HepG2 (cell line): Measurements from ENCODE around the gene SEMA7A. TPM values are rescaled to one million over a fixed set of nuclear protein-coding genes. Genes with fewer than 3 reads are reported as not detected.

Experiments
- NFYB ChIP-seq: sonication (generic); formaldehyde crosslinking; IDR thresholded peaks from 2 replicates; pipeline ENCODE4 v1.4.0; 2020; ENCODE audit warnings: missing genetic modification reagents
- POGZ ChIP-seq: sonication (generic); formaldehyde crosslinking; IDR thresholded peaks from 2 replicates; pipeline ENCODE4 v1.4.0; 2020; ENCODE audit warnings: mild to moderate bottlenecking, missing genetic modification reagents
- RCOR2 ChIP-seq: IDR thresholded peaks from 2 replicates; pipeline ENCODE4 v1.6.1; 2016; ENCODE audit warnings: missing biosample characterization, missing genetic modification reagents
- TSC22D2 ChIP-seq: sonication (generic); formaldehyde crosslinking; IDR thresholded peaks from 2 replicates; pipeline ENCODE4 v1.5.1; 2020; ENCODE audit warnings: missing genetic modification reagents, mild to moderate bottlenecking, borderline replicate concordance
- YEATS4 ChIP-seq: sonication (generic); formaldehyde crosslinking; IDR thresholded peaks from 2 replicates; pipeline ENCODE4 v1.4.0; 2020; ENCODE audit warnings: missing genetic modification reagents, borderline replicate concordance
- ZNF263 ChIP-seq: sonication (generic); formaldehyde crosslinking; IDR thresholded peaks from 2 replicates; pipeline ENCODE4 v1.4.0; 2020; ENCODE audit warnings: missing genetic modification reagents
- ZNF296 ChIP-seq: sonication (generic); formaldehyde crosslinking; conservative IDR thresholded peaks from 2 replicates; pipeline ENCODE4 v1.5.0; 2020; ENCODE audit warnings: mild to moderate bottlenecking, missing genetic modification reagents
- ZNF615 ChIP-seq: sonication (generic); formaldehyde crosslinking; IDR thresholded peaks from 2 replicates; pipeline ENCODE4 v1.5.0; 2020; ENCODE audit warnings: mild to moderate bottlenecking, missing genetic modification reagents, borderline replicate concordance
- ZNF660 ChIP-seq: sonication (generic); formaldehyde crosslinking; IDR thresholded peaks from 2 replicates; pipeline ENCODE4 v1.5.1; 2020; ENCODE audit warnings: mild to moderate bottlenecking, low read depth, missing genetic modification reagents, borderline replicate concordance
- ZNF775 ChIP-seq: sonication (generic); formaldehyde crosslinking; IDR thresholded peaks from 2 replicates; pipeline ENCODE4 v1.4.0; 2020; ENCODE audit warnings: missing genetic modification reagents, mild to moderate bottlenecking, moderate library complexity, borderline replicate concordance
- polyA plus RNA-seq, 8 experiments: library from polyadenylated mRNA; depleted of rRNA in 3 of 8; stranded (reverse) in 7 of 8; unstranded in 1 of 8; fragments of >200 nt; fragmentation: Illumina TruSeq in 4 of 8; extraction: Trizol in 4 of 8; gene quantifications; 2 replicates each; pipeline versions ENCODE4 v1.2.1 to v1.2.3, GENCODE V29; 2011 to 2016; ENCODE audit warnings: low read depth in 4 of 8, missing spikeins in 1 of 8, mixed read lengths in 1 of 8; ENCODE audit not compliant: insufficient read depth in 1 of 8
- total RNA-seq, 5 experiments: library from RNA; depleted of rRNA; stranded (reverse); fragments of >200 nt; fragmentation: Illumina TruSeq; extraction: Trizol; gene quantifications; 2 replicates each; pipeline ENCODE4 v1.2.3, GENCODE V29; 2016; ENCODE audit warnings: low read depth in 1 of 5
- TF ChIP-seq, protein P1 (sequence below): sonication (generic); formaldehyde crosslinking; IDR thresholded peaks from one replicate; pipeline ENCODE4 v1.5.1; 2020; ENCODE audit warnings: mild to moderate bottlenecking, missing genetic modification reagents; ENCODE audit errors: not compliant biosample characterization
- TF ChIP-seq, protein P2 (sequence below): IDR thresholded peaks from 2 replicates; pipeline ENCODE4 v1.6.1; 2016; ENCODE audit warnings: missing compliant biosample characterization, missing genetic modification reagents, borderline replicate concordance
- TF ChIP-seq, protein P3 (sequence below): sonication (generic); formaldehyde crosslinking; conservative IDR thresholded peaks from 2 replicates; pipeline ENCODE4 v1.4.0; 2020; ENCODE audit warnings: missing genetic modification reagents
- TF ChIP-seq, protein P4 (sequence below): sonication (generic); formaldehyde crosslinking; IDR thresholded peaks from 2 replicates; pipeline ENCODE4 v1.8.1; 2022; ENCODE audit warnings: low read depth, mild to moderate bottlenecking, missing genetic modification reagents

Gene SEMA7A
- total and polyA plus RNA-seq, 2 of the 13 experiments (the other 11 are each of a cell fraction or from before 2014, with no cell fraction given) = 9.0 to 15.8 TPM

DNA sequence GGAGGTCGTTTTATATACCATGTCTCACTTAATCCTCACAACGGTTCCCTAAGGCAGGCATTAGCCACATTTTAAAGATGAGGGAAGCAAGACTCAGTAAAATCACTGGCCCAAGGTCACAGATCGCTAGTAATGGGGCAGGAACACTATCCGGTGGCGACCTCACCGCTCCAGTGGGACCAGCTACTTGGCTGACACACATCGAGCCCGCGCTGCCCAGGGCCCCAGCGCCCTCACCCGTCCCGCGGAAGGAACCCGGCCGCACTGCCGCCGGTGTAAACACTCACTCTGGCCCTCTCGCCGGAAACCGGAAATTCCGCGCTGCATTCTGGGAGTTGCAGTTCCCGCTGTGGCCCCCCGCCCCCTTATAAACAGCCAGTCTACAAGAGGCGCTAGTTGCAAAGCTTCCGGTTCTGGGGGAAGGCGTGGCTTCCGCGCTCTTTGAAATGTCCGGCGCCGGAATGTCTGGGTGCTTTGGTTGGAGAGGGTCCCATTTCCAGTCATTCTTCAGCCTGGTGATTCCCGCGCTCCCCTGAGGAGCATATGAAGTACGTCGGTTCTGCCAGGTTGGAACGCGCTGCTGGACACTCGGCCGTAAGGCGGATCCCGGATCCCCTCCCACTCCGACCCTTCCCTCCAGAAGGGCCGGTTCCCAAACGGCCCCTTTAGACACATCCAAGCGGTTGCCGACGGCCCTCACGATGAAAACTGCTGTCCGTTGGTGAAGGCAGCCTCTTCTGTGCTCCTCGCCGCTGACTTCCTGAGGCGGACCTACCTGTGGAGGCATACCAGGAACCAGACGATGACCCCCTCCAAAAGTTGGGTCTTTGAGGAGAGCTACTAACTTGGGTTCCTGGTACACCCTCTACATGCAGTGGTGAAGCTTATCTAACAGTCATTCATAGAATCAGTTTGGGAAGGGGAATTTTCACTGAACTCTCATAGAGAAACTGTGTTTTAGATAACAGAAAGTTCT lies 27.4 kb upstream of the SEMA7A start, which contains the start of gene UBL7 (continued):
- TF ChIP-seq, protein P1, sequence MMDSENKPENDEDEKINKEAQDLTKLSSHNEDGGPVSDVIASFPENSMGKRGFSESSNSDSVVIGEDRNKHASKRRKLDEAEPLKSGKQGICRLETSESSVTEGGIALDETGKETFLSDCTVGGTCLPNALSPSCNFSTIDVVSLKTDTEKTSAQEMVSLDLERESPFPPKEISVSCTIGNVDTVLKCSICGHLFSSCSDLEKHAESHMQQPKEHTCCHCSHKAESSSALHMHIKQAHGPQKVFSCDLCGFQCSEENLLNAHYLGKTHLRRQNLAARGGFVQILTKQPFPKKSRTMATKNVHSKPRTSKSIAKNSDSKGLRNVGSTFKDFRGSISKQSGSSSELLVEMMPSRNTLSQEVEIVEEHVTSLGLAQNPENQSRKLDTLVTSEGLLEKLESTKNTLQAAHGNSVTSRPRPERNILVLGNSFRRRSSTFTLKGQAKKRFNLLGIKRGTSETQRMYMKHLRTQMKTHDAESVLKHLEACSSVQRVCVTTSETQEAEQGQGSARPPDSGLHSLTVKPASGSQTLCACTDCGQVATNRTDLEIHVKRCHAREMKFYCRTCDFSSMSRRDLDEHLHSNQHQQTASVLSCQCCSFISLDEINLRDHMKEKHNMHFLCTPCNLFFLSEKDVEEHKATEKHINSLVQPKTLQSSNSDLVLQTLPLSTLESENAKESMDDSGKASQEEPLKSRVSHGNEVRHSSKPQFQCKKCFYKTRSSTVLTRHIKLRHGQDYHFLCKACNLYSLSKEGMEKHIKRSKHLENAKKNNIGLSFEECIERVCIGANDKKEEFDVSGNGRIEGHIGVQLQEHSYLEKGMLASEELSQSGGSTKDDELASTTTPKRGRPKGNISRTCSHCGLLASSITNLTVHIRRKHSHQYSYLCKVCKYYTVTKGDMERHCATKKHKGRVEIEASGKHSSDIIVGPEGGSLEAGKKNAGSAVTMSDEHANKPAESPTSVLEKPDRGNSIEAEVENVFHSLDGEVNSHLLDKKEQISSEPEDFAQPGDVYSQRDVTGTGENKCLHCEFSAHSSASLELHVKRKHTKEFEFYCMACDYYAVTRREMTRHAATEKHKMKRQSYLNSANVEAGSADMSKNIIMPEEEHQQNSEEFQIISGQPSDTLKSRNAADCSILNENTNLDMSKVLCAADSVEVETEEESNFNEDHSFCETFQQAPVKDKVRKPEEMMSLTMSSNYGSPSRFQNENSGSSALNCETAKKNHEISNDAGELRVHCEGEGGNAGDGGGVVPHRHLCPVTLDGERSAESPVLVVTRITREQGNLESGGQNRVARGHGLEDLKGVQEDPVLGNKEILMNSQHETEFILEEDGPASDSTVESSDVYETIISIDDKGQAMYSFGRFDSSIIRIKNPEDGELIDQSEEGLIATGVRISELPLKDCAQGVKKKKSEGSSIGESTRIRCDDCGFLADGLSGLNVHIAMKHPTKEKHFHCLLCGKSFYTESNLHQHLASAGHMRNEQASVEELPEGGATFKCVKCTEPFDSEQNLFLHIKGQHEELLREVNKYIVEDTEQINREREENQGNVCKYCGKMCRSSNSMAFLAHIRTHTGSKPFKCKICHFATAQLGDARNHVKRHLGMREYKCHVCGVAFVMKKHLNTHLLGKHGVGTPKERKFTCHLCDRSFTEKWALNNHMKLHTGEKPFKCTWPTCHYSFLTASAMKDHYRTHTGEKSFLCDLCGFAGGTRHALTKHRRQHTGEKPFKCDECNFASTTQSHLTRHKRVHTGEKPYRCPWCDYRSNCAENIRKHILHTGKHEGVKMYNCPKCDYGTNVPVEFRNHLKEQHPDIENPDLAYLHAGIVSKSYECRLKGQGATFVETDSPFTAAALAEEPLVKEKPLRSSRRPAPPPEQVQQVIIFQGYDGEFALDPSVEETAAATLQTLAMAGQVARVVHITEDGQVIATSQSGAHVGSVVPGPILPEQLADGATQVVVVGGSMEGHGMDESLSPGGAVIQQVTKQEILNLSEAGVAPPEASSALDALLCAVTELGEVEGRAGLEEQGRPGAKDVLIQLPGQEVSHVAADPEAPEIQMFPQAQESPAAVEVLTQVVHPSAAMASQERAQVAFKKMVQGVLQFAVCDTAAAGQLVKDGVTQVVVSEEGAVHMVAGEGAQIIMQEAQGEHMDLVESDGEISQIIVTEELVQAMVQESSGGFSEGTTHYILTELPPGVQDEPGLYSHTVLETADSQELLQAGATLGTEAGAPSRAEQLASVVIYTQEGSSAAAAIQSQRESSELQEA (CRISPR knock-in tag) = no peak
- TF ChIP-seq RCOR2 (CRISPR knock-in tag) (no peak; the same call in 1 of the 2 replicates), ZNF660 (CRISPR knock-in tag) (no peak), YEATS4 (CRISPR knock-in tag) (peak; percentile 86), ZNF775 (CRISPR knock-in tag) (no peak), POGZ (CRISPR knock-in tag) (peak; percentile 67; the same call in 1 of the 2 replicates), TSC22D2 (no peak), ZNF615 (CRISPR knock-in tag) (no peak; the same call in 1 of the 2 replicates), ZNF263 (CRISPR knock-in tag) (peak; percentile 50; the same call in 1 of the 2 replicates), NFYB (peak; percentile 70), ZNF296 (CRISPR knock-in tag) (no peak)
- TF ChIP-seq, protein P2, sequence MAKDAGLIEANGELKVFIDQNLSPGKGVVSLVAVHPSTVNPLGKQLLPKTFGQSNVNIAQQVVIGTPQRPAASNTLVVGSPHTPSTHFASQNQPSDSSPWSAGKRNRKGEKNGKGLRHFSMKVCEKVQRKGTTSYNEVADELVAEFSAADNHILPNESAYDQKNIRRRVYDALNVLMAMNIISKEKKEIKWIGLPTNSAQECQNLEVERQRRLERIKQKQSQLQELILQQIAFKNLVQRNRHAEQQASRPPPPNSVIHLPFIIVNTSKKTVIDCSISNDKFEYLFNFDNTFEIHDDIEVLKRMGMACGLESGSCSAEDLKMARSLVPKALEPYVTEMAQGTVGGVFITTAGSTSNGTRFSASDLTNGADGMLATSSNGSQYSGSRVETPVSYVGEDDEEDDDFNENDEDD (CRISPR knock-in tag) = peak; percentile 69; the same call in 1 of the 2 replicates
- TF ChIP-seq, protein P3, sequence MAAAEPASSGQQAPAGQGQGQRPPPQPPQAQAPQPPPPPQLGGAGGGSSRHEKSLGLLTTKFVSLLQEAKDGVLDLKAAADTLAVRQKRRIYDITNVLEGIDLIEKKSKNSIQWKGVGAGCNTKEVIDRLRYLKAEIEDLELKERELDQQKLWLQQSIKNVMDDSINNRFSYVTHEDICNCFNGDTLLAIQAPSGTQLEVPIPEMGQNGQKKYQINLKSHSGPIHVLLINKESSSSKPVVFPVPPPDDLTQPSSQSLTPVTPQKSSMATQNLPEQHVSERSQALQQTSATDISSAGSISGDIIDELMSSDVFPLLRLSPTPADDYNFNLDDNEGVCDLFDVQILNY (CRISPR knock-in tag) = peak; percentile 56
- TF ChIP-seq, protein P4, sequence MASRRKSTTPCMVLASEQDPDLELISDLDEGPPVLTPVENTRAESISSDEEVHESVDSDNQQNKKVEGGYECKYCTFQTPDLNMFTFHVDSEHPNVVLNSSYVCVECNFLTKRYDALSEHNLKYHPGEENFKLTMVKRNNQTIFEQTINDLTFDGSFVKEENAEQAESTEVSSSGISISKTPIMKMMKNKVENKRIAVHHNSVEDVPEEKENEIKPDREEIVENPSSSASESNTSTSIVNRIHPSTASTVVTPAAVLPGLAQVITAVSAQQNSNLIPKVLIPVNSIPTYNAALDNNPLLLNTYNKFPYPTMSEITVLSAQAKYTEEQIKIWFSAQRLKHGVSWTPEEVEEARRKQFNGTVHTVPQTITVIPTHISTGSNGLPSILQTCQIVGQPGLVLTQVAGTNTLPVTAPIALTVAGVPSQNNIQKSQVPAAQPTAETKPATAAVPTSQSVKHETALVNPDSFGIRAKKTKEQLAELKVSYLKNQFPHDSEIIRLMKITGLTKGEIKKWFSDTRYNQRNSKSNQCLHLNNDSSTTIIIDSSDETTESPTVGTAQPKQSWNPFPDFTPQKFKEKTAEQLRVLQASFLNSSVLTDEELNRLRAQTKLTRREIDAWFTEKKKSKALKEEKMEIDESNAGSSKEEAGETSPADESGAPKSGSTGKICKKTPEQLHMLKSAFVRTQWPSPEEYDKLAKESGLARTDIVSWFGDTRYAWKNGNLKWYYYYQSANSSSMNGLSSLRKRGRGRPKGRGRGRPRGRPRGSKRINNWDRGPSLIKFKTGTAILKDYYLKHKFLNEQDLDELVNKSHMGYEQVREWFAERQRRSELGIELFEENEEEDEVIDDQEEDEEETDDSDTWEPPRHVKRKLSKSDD (CRISPR knock-in tag) = 0 out of 2 replicates have a peak, but pooled peaks have one; percentile 34
